Heart right ventricle (tissue), 16 donors: ENCODE data around the gene IER5. TPM values are rescaled to one million over a fixed set of nuclear protein-coding genes. Genes with fewer than 3 reads are reported as not detected.

Experiments
- ATAC-seq, 8 donors: fragments of 200-7000 bp; cut with Tn5 transposase; one replicate each; pipeline ENCODE4 v1.9.1; 2020; ENCODE audit warnings: mild to moderate bottlenecking in 8 of 8, moderate library complexity in 8 of 8, moderate number of reproducible peaks in 1 of 8
- DNase-seq, 2 donors: peaks; one replicate each; pipeline ENCODE4 v3.0.0-alpha.2; 2020
- H3K27ac ChIP-seq, 10 donors: fragments of 200-600 bp; sonication (generic) in 2 of 10; one replicate each; pipeline versions ENCODE4 v1.5.0 to v1.8.0; 2020 to 2022; ENCODE audit warnings: mild to moderate bottlenecking in 3 of 10
- H3K27me3 ChIP-seq, 7 donors: fragments of 200-600 bp; one replicate each; pipeline ENCODE4 v1.8.0; 2021 to 2022; ENCODE audit warnings: mild to moderate bottlenecking in 2 of 7
- H3K36me3 ChIP-seq, 9 donors: fragments of 200-600 bp; sonication (generic) in 1 of 9; one replicate each; pipeline versions ENCODE4 v1.5.0 to v1.8.0; 2020 to 2022; ENCODE audit warnings: mild to moderate bottlenecking in 2 of 9
- H3K4me1 ChIP-seq, 9 donors: fragments of 200-600 bp; sonication (generic) in 1 of 9; one replicate each; pipeline versions ENCODE4 v1.5.0 to v1.8.0; 2020 to 2022; ENCODE audit warnings: mild to moderate bottlenecking in 4 of 9
- H3K4me3 ChIP-seq, 10 donors: fragments of 200-600 bp; sonication (generic) in 2 of 10; one replicate each; pipeline versions ENCODE4 v1.5.0 to v1.8.0; 2020 to 2022; ENCODE audit warnings: mild to moderate bottlenecking in 7 of 10, moderate library complexity in 2 of 10
- H3K9me3 ChIP-seq, 11 donors: fragments of 200-600 bp in 10 of 11; sonication (generic) in 2 of 11; one replicate each; pipeline versions ENCODE4 v1.5.0 to v1.8.0; 2013 to 2022; ENCODE audit warnings: mild to moderate bottlenecking in 2 of 11, control low read depth in 1 of 11, moderate library complexity in 1 of 11
- CTCF ChIP-seq, 9 donors: fragments of 200-600 bp; sonication (generic) in 2 of 9; IDR thresholded peaks; one replicate each; pipeline versions ENCODE4 v1.5.0 to v1.8.0; 2021 to 2022; ENCODE audit warnings: antibody characterized with exemption in 9 of 9, mild to moderate bottlenecking in 5 of 9, moderate library complexity in 1 of 9
- WGBS, 2 donors: extraction: QIAGEN DNeasy Blood & Tissue Kit; methylation state at CpG; one replicate each; pipeline ENCODE4 v1.1.7; 2013; ENCODE audit warnings: inconsistent platforms in 1 of 2; 5-methylcytosine and 5-hydroxymethylcytosine counted together
- intact Hi-C, 10 donors: fragments of 100-400 bp; cut with DNase I; formaldehyde crosslinking; loops; one replicate each; pipeline versions ENCODE4 v1.11.1 to v1.14.2; 2022
- polyA plus RNA-seq, 2 donors: library from polyadenylated mRNA; stranded (reverse); fragments of 200-250 nt; gene quantifications; one replicate each; pipeline ENCODE4 v1.2.3, GENCODE V29; 2013
- total RNA-seq, 10 donors: library from RNA; stranded (reverse); fragmentation: NEBNext Ultra II Directional in 3 of 10; extraction: Animal tissue kit (Norgen Biotek cat#: 25700) in 3 of 10; gene quantifications; one replicate each; pipeline versions ENCODE4 v1.2.1 to v1.2.4, GENCODE V29; 2021 to 2023
- donor health status: Arrhythmogenic right ventricular cardiomyopathy.
- donor health status: ischemic (EF 13 %, LVEDD 7.1; RV severe dilation, severe dysfunction).
- donor health status: healthy with polysubstance abuse.
- donor health status: DM: no; HTN: yes; CAD: no.
- donor health status: DM: no; HTN: no; CAD: no.
- donor health status: ischemic (EF 25% LVEDD 6.9; RV normal size, moderate dysfunction).
- donor health status: ischemic (EF 25% LVEDD 5.7; RV mildly dilated, moderate dysfunction).
- donor health status: healthy.
- donor health status: DM: yes; HTN: yes; CAD: no.
- donor health status: Ischemic cardiomyopathy.
- donor health status: ischemic (EF 35%, LVEDD 5.7; RV mildly dilated, moderate dysfunction).
- donor health status: nonischemic (EF 11% LVEDD 7.7; RV severe dilation, severe dysfunction).
- donor health status: DM: yes; HTN: yes; CAD: no.
- donor health status: PGD.
- donor health status: ischemic (EF 29% LVEDD 5.4; RV normal size, mild dysfunction).
- donor health status: nonischemic (EF 23%, LVEDD 6.1; RV moderate dilation, normal function).

Gene IER5
- total and polyA plus RNA-seq, 12 donors, result 10.7 to 87.5 (median 18.7) TPM

DNA sequence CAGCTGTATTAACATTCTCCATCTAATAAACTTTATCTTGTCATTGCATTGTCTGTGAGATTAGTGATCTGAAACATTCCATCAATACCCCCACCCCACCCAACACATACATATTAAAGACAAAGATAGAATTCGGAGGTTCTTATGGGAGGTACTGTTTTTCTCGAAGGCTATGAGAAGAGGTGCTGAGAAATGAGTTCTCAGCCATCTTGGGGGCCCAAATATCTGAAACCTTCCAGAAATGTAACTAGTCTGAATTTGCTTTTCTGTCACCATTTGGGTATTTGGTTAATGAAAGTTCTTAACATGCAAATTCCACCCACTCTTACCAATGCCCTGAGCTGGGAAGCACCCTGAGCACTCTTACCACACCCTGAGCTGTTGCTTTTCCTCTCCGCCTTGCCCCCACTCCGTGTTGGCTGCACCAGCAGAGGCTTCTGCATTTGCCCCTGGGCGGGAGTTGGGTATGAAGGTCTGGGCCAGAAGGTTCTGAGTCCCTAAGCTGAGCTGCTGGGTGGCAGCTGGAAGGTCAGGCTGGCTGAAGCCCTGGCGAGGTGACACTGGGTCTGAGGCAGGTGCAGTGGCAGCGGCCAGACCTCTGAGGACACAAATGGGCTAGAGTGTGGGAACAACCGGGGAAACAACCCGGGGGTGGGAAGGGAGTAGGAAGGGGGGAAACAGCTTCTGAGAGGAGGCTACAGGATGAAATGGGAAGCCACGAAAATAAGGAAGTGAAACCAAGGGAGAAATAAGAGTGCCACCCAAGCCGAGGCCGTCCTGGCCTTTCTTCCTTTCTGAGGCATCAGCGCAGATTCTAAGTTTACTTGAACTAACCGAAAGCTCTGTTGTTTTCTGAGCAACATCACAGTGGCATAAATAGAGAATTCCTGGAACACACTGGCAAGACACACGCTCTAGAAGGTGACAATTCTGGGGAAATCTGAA is 26.3 kb upstream of the IER5 start:
- peak overlapping the region in 1 of 10 donors; percentile 16 for H3K4me3 ChIP-seq
- no peaks in the 10 kb centered on the region for H3K27me3 ChIP-seq
- H3K4me1 ChIP-seq, result peaks cover 0 to 35% (median 13%) of the 10 kb centered on the region in 9 donors
- peak; percentile 12 to 33 for DNase-seq
- ATAC-seq, result peak; percentile 23 to 69 (median 55)
- H3K9me3 ChIP-seq, result peaks cover 0 to 15% (median 0%) of the 10 kb centered on the region in 11 donors
- H3K27ac ChIP-seq, result peak overlapping the region in 3 of 10 donors; percentile 40 to 77 (median 53)
- peaks cover 0 to 7% (median 0%) of the 10 kb centered on the region in 9 donors for H3K36me3 ChIP-seq
- no peak for TF ChIP-seq CTCF (IDR thresholded peaks at IDR 0.05)
- intact Hi-C loops, result no loop called here
- 81 to 83% methylated on average over 15 of the region's 15 CpGs for WGBS, 2 donors

DNA sequence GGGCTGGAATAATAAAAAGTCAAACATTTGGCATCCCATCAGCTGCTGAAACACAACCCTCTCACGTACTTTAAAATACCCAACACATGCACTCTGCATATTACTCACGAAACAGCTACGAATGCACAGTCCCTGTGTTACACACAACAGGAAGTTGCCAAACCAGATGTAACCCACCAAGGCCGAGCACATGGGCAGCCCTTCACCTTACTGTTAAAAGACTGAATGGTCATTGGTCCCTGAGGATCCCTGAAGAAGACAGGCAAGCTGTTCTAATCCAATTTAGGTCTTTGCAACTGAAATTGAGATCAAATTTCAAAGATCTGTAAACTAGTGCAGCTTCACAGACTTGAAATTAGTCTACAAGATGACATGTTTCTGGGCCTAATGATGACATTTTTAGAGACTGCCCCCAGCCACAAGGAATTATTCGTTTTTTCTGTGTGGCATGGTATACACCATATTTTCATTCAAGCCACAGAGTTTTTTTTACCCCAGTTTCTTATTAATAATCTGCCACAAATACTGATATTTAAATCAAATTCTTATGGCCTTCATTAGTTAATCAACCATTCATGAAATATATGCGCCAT is 25.6 kb upstream of the IER5 start:
- H3K4me1 ChIP-seq, result peaks cover 0 to 35% (median 13%) of the 10 kb centered on the region in 9 donors
- intact Hi-C loops, result no loop called here
- no peak for DNase-seq
- H3K27ac ChIP-seq, result peak overlapping the region in 2 of 10 donors; percentile 40 to 77
- H3K4me3 ChIP-seq, result peak overlapping the region in 1 of 10 donors; percentile 16
- H3K36me3 ChIP-seq, result peaks cover 0 to 7% (median 0%) of the 10 kb centered on the region in 9 donors
- H3K9me3 ChIP-seq, result peaks cover 0 to 15% (median 0%) of the 10 kb centered on the region in 11 donors
- no peaks in the 10 kb centered on the region for H3K27me3 ChIP-seq
- TF ChIP-seq CTCF (IDR thresholded peaks at IDR 0.05), result no peak
- ATAC-seq, result peak in 5 of 8 donors; percentile 35 to 67 (median 48)
- WGBS, 2 donors, result 71 to 72% methylated on average over 6 of the region's 6 CpGs

DNA sequence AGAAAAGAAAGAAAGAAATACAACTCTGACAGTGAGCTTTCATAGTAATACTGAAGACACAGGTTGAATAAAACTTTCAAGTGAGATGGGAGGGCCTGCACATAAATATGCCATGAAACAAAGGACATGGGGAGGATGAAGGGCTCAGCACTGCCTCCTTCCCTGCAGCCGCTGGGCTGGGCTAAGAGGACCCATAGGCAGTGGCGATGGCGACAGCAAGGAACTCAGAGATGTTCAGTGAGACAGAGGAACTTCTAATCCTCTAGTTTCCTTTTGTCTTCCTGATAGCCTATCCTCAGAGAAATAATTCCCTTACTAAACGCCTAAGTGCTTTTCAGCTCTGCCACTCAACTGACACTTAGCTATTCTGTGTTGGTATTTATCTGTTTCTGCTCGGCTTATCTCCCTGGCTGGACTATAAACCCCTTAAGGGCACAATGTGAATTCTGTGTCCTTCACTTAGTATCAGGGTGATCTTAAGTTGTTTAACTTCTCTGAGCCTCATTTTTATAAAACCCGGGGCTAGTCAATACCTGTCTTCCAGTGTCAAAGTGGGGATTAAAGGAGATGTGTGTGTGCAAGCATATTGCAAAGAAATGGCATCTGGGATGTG is 24.4 kb upstream of the IER5 start:
- H3K27ac ChIP-seq, result peak overlapping the region in 3 of 10 donors; percentile 12 to 31 (median 30)
- no peak overlapping the region for H3K4me3 ChIP-seq
- intact Hi-C loops, result no loop called here

More for the DNA sequence above, 24.4 kb upstream of the IER5 start:
- H3K9me3 ChIP-seq, result peaks cover 0 to 10% (median 0%) of the 10 kb centered on the region in 11 donors
- peaks cover 0 to 4% (median 0%) of the 10 kb centered on the region in 9 donors for H3K36me3 ChIP-seq
- DNase-seq (no peak), ATAC-seq (peak in 4 of 8 donors; percentile 23 to 45 (median 37))
- 23 to 32% methylated on average over 6 of the region's 6 CpGs for WGBS, 2 donors
- H3K4me1 ChIP-seq, result peaks cover 0 to 35% (median 13%) of the 10 kb centered on the region in 9 donors
- no peak for TF ChIP-seq CTCF (IDR thresholded peaks at IDR 0.05)
- no peaks in the 10 kb centered on the region for H3K27me3 ChIP-seq
